ENCODE measurements around the gene ABCA13. TPM values are rescaled to one million over a fixed set of nuclear protein-coding genes. Genes with fewer than 3 reads are reported as not detected.

Gene ABCA13
- total RNA-seq, 1 experiment from 2014 or later: 3.8 TPM

DNA sequence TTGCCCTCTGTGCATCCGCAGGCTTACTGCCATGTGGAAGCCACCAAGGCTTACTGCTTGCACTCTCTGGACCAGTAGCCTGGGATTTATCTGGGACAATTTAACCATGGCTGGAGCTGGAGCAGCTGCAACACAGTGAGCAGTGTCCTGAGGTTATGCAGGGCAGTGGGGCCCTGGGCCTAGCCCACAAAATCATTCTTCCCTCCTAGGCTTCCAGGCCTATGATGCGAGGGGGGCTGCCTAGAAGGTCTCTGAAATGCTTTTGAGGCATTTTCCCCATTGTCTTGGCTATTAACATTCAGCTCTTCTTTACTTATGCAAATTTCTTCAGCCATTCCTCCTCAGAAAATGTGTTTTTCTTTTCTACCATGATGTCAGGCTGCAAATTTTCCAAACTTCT is 439.4 kb downstream of the ABCA13 start:
- in situ Hi-C loops (cut with HindIII; ENCODE audit: low pct_unique_long_range_greater_than_20kb, low sequenced_read_pairs): no loop called here
- no peak for DNase-seq (ENCODE audit: low read depth, low spot score)

GRCh38 chr7:48611993-48612392 is 440.7 kb downstream of the ABCA13 start:
- in situ Hi-C loops (cut with HindIII; ENCODE audit: low pct_unique_long_range_greater_than_20kb, low sequenced_read_pairs): no loop called here

GRCh38 chr7:48617508-48617907 is 446.2 kb downstream of the ABCA13 start:
- in situ Hi-C loops (cut with HindIII; ENCODE audit: low pct_unique_long_range_greater_than_20kb, low sequenced_read_pairs): no loop called here
- peak; percentile 28 for DNase-seq (ENCODE audit: low read depth, low spot score)

More at GRCh38 chr7:48611993-48612392, 440.7 kb downstream of the ABCA13 start:
- DNase-seq (ENCODE audit: low read depth, low spot score): no peak

DNA sequence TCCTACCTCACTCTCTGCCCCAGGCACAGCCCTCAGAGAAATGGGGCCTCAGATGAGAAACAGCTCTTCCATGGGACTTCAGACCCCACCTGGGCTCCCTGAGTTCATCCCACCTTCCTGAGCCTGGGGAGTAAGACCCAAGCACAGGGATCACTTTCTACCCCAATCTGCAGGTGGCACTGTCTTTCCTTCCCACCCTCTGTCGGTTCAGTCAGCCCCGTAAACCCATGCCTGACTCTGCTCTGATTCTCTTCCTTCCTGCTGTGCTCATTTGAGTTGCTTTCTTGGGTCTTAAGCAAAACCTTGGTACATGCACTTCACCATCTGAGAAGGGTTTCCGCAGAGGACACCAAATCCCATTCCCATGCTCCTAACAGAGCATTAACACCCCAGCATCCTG is 446.7 kb downstream of the ABCA13 start:
- peak; percentile 32 for DNase-seq (ENCODE audit: low read depth, low spot score)
- in situ Hi-C loops (cut with HindIII; ENCODE audit: low pct_unique_long_range_greater_than_20kb, low sequenced_read_pairs): no loop called here

- no peak for DNase-seq (ENCODE audit: low read depth, low spot score)
- in situ Hi-C loops (cut with HindIII; ENCODE audit: low pct_unique_long_range_greater_than_20kb, low sequenced_read_pairs): no loop called here
These were observed 449.8 kb downstream of the ABCA13 start for GRCh38 chr7:48621076-48621475.

GRCh38 chr7:48627164-48627563 is 455.9 kb downstream of the ABCA13 start:
- no peak for DNase-seq (ENCODE audit: low read depth, low spot score)
- in situ Hi-C loops (cut with HindIII; ENCODE audit: low pct_unique_long_range_greater_than_20kb, low sequenced_read_pairs): no loop called here

DNA sequence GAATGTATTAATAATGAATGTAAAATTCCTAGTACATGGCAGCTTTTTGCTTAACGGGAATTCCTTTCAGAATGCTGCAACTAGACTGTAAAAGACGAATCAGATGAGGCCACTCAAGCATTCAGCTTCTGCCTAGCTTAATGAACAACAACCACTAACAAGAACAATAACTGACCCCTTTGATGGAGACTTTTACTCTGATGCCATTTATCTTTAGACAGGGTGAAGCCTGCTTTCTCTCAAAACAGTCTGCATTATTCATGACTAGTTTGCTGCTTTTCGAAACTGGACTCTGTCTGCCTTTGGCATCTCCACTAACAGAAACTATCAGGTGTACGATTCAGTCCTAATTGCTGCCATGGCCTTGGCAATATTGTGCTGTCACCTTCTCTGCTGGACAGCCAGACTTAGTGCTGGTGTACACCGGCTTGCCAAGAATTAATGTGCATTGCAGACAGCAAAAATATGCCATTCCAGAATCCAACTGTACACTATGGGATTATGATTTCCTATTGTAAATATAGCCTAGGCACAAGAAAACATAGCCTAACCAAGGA is 457.6 kb downstream of the ABCA13 start:
- in situ Hi-C loops (cut with HindIII; ENCODE audit: low pct_unique_long_range_greater_than_20kb, low sequenced_read_pairs): no loop called here

GRCh38 chr7:48634116-48634632 is 462.9 kb downstream of the ABCA13 start:
- DNase-seq (ENCODE audit: low read depth, low spot score): no peak
- in situ Hi-C loops (cut with HindIII; ENCODE audit: low pct_unique_long_range_greater_than_20kb, low sequenced_read_pairs): no loop called here

More for the DNA sequence above, 457.6 kb downstream of the ABCA13 start:
- no peak for DNase-seq (ENCODE audit: low read depth, low spot score)

DNA sequence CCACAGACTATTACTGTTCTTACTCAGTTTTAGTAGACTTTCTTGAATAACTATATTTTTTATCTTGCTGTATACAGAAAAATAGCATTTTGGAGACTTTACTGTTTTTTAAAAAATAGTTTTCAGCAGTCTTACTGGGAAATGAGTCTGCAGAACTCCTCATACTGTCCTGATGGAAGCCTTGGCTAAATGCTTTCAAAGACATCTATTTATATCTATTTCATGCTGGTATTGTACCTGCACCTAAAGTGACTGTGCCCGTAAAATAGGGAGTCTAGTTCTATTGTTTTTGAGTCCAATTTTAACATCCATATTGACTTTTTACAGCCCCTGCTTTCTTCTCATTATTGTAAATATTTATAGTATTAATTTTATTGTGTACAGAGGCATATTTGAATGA is 464.5 kb downstream of the ABCA13 start:
- in situ Hi-C loops (cut with HindIII; ENCODE audit: low pct_unique_long_range_greater_than_20kb, low sequenced_read_pairs): no loop called here
- no peak for DNase-seq (ENCODE audit: low read depth, low spot score)

DNA sequence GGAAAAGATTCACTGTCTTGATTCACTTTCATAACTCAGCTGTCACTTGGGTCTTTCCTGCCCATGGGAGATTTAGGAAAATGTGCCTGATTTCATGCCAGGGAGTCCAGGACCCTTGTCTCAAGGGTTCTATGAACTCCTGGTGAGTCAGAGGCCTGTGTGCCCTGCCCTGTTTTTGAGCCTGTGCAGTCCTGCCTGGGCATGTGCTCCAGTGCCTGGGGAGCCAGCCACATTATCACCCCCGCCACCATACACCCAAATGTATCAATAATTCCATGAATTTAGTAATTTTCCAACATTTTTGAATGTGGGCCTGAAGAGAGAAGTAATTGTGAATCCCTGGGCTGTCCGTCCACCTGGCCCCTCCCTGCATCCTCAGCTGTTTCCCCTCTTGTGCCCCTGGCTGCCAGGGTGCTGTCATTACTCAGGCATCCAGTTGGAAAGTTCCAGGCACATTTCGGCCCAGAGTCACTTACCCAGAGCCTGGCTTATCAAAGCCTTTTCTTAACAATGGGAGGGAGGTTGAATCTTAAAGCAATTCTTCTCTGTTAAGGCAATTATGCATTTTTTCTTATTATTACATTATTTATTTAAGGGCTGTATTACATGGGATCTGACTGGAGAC is 465.2 kb downstream of the ABCA13 start:
- no peak for DNase-seq (ENCODE audit: low read depth, low spot score)

DNA sequence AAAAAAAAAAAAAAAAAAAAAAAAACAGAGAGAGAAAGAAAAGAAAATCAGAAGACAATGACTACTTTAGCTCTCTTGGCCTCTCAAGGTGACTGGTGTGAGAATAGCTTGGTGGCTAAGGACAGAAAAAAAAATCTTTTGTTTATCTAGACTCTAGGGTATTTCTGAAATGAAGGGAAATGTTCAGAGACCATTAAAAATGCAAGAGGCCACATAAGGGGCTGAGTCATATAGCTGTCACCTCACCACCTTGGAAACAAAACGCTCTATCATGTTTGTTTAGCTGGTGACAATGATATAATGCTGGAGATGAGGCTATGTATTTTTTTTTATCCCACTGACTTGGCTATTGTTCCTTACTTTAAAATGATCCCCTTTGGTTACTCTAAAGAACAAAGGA is 466.1 kb downstream of the ABCA13 start:
- no peak for DNase-seq (ENCODE audit: low read depth, low spot score)
- in situ Hi-C loops (cut with HindIII; ENCODE audit: low pct_unique_long_range_greater_than_20kb, low sequenced_read_pairs): no loop called here

More for the DNA sequence above, 465.2 kb downstream of the ABCA13 start:
- in situ Hi-C loops (cut with HindIII; ENCODE audit: low pct_unique_long_range_greater_than_20kb, low sequenced_read_pairs): no loop called here

- DNase-seq (ENCODE audit: low read depth, low spot score): no peak
- in situ Hi-C loops (cut with HindIII; ENCODE audit: low pct_unique_long_range_greater_than_20kb, low sequenced_read_pairs): no loop called here
These were observed 466.8 kb downstream of the ABCA13 start for GRCh38 chr7:48638041-48638440.

DNA sequence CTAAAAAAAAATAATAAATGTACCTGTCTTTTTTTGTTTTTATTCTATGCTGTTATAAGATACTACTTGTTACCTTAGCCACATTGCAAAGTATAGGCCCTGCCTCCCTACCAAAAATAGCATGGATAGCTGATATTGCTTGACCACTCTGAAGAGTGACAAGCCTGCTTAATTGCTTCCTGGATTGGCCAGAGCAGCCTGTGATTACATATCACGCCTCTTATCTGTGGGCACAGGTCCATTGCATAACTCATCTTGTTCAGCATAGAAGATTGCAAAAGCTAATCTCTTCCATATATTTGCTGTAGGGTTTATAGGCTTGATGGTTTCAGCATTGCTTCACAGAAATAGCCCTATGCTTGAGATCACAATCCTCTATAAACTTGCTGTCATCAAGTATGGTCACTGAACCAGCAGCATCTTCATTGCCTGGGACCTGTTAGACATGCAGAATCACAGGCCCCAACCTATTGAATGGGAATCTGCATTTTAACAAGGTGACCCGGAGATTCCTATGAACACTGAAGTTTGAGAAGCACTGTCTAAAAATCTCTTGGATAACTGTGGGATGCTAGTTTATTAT is 472.3 kb downstream of the ABCA13 start:
- no peak for DNase-seq (ENCODE audit: low read depth, low spot score)
- in situ Hi-C loops (cut with HindIII; ENCODE audit: low pct_unique_long_range_greater_than_20kb, low sequenced_read_pairs): no loop called here

DNA sequence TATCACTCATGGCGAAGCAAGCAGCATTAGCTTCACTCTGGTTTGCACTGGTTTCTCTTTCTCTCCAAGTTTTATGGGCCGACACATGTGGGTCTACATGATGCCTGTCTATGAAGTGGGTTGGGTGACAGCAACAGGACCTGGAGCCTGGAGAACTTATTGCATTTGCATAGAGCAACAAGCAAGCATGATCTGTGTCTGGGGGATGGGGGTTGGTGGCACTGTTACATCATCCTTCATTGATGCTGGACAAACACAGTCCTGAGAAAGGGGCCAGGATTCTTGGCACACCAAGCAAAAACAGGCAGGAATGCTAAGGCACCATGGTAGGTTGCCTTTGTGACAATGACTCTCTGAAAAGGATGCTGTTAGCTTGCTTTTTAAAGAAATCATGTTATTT is 486.9 kb downstream of the ABCA13 start:
- DNase-seq (ENCODE audit: low read depth, low spot score): no peak
- in situ Hi-C loops (cut with HindIII; ENCODE audit: low pct_unique_long_range_greater_than_20kb, low sequenced_read_pairs): no loop called here

- DNase-seq (ENCODE audit: low read depth, low spot score): no peak
- in situ Hi-C loops (cut with HindIII; ENCODE audit: low pct_unique_long_range_greater_than_20kb, low sequenced_read_pairs): no loop called here
These were observed 489.1 kb downstream of the ABCA13 start for GRCh38 chr7:48660306-48660870.

DNA sequence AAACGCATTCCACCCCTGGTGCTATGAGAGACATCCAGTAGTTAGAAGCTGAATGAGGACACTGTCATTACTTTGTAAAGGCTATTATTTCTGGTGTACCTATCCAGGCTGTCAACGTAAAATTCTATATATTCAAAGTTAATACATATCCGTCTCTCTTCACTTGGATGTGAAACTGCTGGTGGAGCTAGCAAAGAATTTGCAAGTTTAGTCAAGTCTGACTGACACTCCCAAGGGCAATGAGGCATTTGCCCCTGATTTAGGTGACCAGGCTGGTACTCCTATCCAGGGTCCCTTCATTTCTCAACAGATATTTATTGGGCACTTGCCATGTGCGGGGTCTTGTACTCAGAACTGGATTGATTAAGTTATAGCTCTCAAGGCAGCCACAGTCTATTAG is 493.0 kb downstream of the ABCA13 start:
- no peak for DNase-seq (ENCODE audit: low read depth, low spot score)
- in situ Hi-C loops (cut with HindIII; ENCODE audit: low pct_unique_long_range_greater_than_20kb, low sequenced_read_pairs): no loop called here

DNA sequence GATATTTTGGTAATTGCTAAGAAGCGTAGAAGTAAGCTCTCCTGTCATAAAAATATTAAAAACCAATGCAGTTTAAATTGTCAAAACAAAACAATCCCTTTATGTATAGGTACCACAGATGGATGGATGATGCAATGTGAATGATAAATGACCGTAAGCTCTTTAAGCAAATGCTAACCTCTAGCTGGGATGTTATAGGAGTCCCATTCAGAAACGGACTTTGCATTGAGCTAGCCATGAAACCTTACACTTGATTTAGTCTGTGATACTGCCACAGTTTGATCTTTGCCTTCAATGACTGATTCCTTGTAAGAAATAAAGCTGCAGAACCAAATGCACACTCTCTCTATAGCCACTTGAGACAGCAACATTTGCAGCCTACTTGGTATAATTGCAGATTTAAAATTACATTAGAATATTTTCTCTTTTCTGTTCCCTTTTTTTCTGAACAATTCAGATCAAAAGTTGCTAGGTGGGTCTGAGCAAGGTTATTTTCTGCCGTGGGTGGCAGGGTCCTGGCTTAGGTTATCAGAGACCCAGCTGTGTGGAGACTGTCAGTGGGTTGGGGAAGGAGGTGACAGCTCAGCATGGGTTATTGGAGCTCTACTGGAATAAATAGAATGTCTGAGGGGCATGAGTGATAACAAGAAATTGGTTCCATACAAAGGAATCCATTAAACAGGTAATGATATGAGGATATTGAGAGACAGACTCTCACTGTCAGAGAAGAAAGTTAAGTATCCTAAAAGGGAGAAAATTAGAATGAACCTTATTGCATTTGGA is 494.3 kb downstream of the ABCA13 start:
- in situ Hi-C loops (cut with HindIII; ENCODE audit: low pct_unique_long_range_greater_than_20kb, low sequenced_read_pairs): no loop called here
- no peak for DNase-seq (ENCODE audit: low read depth, low spot score)

DNA sequence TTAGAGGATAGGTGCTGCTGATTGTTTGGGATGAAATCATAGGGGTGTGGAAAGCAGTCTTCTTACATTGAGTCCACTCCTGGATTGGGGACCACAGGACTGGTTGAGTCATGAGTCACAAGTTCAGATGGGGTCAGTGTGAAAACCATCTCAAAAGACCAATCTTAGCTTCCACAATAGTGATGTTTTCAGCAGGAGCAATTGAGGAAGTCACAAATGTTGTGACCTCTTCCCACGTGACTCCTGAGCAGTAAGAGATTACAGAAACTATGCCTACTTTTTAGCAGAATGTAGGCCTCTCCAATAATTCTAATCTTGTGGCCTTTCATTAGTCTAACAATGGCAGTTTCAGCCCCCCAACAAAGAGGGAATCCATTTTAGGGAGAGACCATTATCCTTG is 496.1 kb downstream of the ABCA13 start:
- DNase-seq (ENCODE audit: low read depth, low spot score): no peak
- in situ Hi-C loops (cut with HindIII; ENCODE audit: low pct_unique_long_range_greater_than_20kb, low sequenced_read_pairs): no loop called here
